ENCODE results near the gene MIB1. TPM values are rescaled to one million over a fixed set of nuclear protein-coding genes. Genes with fewer than 3 reads are reported as not detected.

The MIB1 gene
- total RNA-seq, 1 donor from 2014 or later, result 65.8 TPM

DNA sequence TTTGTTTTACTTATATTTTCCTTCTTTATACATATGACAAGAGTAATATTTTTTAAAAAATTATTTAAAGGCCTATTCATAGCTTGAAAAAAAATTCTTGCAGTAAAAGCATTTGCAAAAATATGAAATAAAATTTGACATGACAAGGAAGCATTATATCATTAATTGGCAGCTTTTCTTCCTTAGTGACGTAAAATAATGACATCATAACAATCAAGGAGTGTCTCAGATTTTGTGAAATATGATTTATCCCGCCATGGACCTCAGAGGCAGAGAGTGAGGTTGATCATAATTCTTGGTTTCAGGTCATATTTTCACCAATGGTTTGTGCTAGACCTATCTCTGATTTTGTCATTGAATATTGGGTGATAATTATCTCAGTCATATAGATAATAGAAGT lies 176.0 kb downstream of the MIB1 start:
- no peak overlapping the region for H3K9ac ChIP-seq (ENCODE audit: low read depth in 1 of 3, low read length in 3 of 3)
- no peaks in the 10 kb centered on the region for H3K9me3 ChIP-seq (ENCODE audit: control insufficient read depth in 3 of 3, low read length in 3 of 3)
- no peaks in the 10 kb centered on the region for H3K27me3 ChIP-seq (ENCODE audit: control insufficient read depth in 3 of 3, insufficient read depth in 3 of 3, low read length in 3 of 3)
- H3K4me3 ChIP-seq (ENCODE audit: low read length in 3 of 3), result no peak overlapping the region
- no peaks in the 10 kb centered on the region for H3K36me3 ChIP-seq (ENCODE audit: control insufficient read depth in 3 of 3, insufficient read depth in 3 of 3, low read length in 3 of 3)
- no peak overlapping the region for H3K27ac ChIP-seq (ENCODE audit: low read depth, low read length)
- no peaks in the 10 kb centered on the region for H3K4me1 ChIP-seq (ENCODE audit: control insufficient read depth in 3 of 3, insufficient read depth in 3 of 3, low read length in 3 of 3)

DNA sequence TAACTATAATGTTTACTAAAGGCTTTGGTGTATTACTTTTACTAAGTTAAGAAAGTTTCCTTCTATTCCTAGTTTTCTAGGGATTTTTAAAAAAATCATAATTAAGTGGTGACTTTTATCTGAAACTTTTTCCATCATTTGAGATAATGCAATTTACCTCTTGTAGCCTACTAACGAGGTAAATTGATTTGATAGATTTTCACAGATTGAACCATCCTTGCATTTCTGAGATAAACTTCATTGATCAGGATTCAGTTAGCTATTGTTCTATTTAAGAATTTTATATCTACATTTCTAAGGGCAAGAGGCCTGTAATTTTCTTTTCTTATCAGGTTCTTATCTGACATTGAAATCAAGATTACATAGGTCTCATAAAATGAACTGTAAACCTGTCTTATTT lies 178.1 kb downstream of the MIB1 start:
- H3K9me3 ChIP-seq (ENCODE audit: control insufficient read depth in 3 of 3, low read length in 3 of 3), result no peaks in the 10 kb centered on the region

More for the DNA sequence above, 178.1 kb downstream of the MIB1 start:
- Histone ChIP-seq H3K27me3 (ENCODE audit: control insufficient read depth in 3 of 3, insufficient read depth in 3 of 3, low read length in 3 of 3) (no peaks in the 10 kb centered on the region), H3K9ac (ENCODE audit: low read depth in 1 of 3, low read length in 3 of 3) (no peak overlapping the region), H3K27ac (ENCODE audit: low read depth, low read length) (no peak overlapping the region), H3K36me3 (ENCODE audit: control insufficient read depth in 3 of 3, insufficient read depth in 3 of 3, low read length in 3 of 3) (no peaks in the 10 kb centered on the region), H3K4me1 (ENCODE audit: control insufficient read depth in 3 of 3, insufficient read depth in 3 of 3, low read length in 3 of 3) (no peaks in the 10 kb centered on the region), H3K4me3 (ENCODE audit: low read length in 3 of 3) (no peak overlapping the region)

Small RNAs within 50 kb of the gene (small RNA-seq; reads per million reads assigned to genes)
- gene AC103987.3 (not detected), gene RF00019 (not detected), gene RF00045 (not detected), gene RF01241 (not detected), gene RN7SL233P (not detected), gene RNU6-1038P (not detected)

Other genes starting within 250 kb of the MIB1 start
- gene ESCO1, start 140.1 kb upstream of the MIB1 start, total RNA-seq, result 13.6 TPM
- gene SNRPD1, start 128.5 kb upstream of the MIB1 start, total RNA-seq, result 14.1 TPM
- 11.5 TPM for gene ABHD3, start 36.0 kb upstream of the MIB1 start, total RNA-seq

Measured in skeletal muscle tissue (tissue), 5 donors.